Smooth muscle cell of the brain vasculature (primary cell): ENCODE results near the gene MAPKAPK5.
"Not testable (repeated sequence)": the region's sequence is repeated elsewhere in the genome, so short reads cannot be mapped to it uniquely, and the experiment has no call there.

Experiments
- DNase-seq: peaks from one replicate; pipeline ENCODE4 v3.0.0-alpha.2; 2012; ENCODE audit warnings: low read depth, low spot score

MAPKAPK5 gene

GRCh38 chr12:111886662-111887545 is 44.9 kb downstream of the MAPKAPK5 start:
- DNase-seq = no peak

GRCh38 chr12:111887926-111888745 is 46.1 kb downstream of the MAPKAPK5 start:
- DNase-seq = no peak

- no peak for DNase-seq
These were observed 51.3 kb downstream of the MAPKAPK5 start for GRCh38 chr12:111893287-111893686.

GRCh38 chr12:111894556-111894955 is 52.5 kb downstream of the MAPKAPK5 start:
- DNase-seq = no peak

- DNase-seq = no peak
These were observed 59.2 kb downstream of the MAPKAPK5 start for GRCh38 chr12:111901182-111901581.

- no peak for DNase-seq
These were observed 62.5 kb downstream of the MAPKAPK5 start for GRCh38 chr12:111904446-111904975.

- no peak for DNase-seq
These were observed 63.5 kb downstream of the MAPKAPK5 start for GRCh38 chr12:111905502-111905901.

GRCh38 chr12:111907740-111908139 is 65.7 kb downstream of the MAPKAPK5 start:
- no peak for DNase-seq

GRCh38 chr12:111925171-111925570 is 83.1 kb downstream of the MAPKAPK5 start:
- DNase-seq = no peak

- DNase-seq = no peak
These were observed 84.6 kb downstream of the MAPKAPK5 start for GRCh38 chr12:111926631-111927030.

- no peak for DNase-seq
These were observed 85.3 kb downstream of the MAPKAPK5 start for GRCh38 chr12:111927346-111927745.

GRCh38 chr12:111932241-111932640 is 90.2 kb downstream of the MAPKAPK5 start:
- no peak for DNase-seq

- DNase-seq = no peak
These were observed 94.8 kb downstream of the MAPKAPK5 start for GRCh38 chr12:111936869-111937268.

- no peak for DNase-seq
These were observed 95.4 kb downstream of the MAPKAPK5 start for GRCh38 chr12:111937429-111937828.

GRCh38 chr12:111942557-111942956 is 100.5 kb downstream of the MAPKAPK5 start:
- DNase-seq = no peak

GRCh38 chr12:111943929-111944328 is 101.9 kb downstream of the MAPKAPK5 start:
- no peak for DNase-seq

GRCh38 chr12:111950961-111951676 is 109.1 kb downstream of the MAPKAPK5 start:
- not testable (repeated sequence) for DNase-seq
